Omental fat pad (tissue), 4 donors: ENCODE data around the gene FLII. TPM values are rescaled to one million over a fixed set of nuclear protein-coding genes. Genes with fewer than 3 reads are reported as not detected.

Experiments
- total RNA-seq, 4 donors: library from RNA; depleted of rRNA; stranded (reverse); fragments of >200 nt; gene quantifications; one replicate each; pipeline ENCODE4 v1.1.0, GENCODE V29; 2016

The FLII gene
- total RNA-seq, 4 donors from 2014 or later = 198 to 328 (median 324) TPM

Other genes starting within 250 kb of the FLII start
- gene ATPAF2, start 219.6 kb downstream of the FLII start, total RNA-seq = 10 to 100 TPM in 2 of 4 donors, 1 to 10 TPM in 2; 9.5 to 18.4 (median 13.1) TPM
- 10 to 100 TPM in 3 of 4 donors, 1 to 10 TPM in 1; 9.8 to 20.2 (median 10.5) TPM for gene GID4, start 219.3 kb downstream of the FLII start, total RNA-seq
- gene DRG2, start 170.8 kb downstream of the FLII start, total RNA-seq = 10 to 100 TPM; 31.6 to 38.1 (median 37.3) TPM
- 1 to 10 TPM in 3 of 4 donors, under 1 TPM in 1; 0.31 to 3.9 (median 2.0) TPM for gene MYO15A, start 150.0 kb downstream of the FLII start, total RNA-seq
- gene ALKBH5, start 74.9 kb downstream of the FLII start, total RNA-seq = 10 to 100 TPM; 77.0 to 80.7 (median 80.3) TPM
- 10 to 100 TPM; 10.2 to 24.0 (median 13.2) TPM for gene LLGL1, start 33.1 kb downstream of the FLII start, total RNA-seq
- gene MIEF2, start 1.9 kb upstream of the FLII start, total RNA-seq = 1 to 10 TPM; 2.9 to 9.5 (median 5.7) TPM
- 10 to 100 TPM; 23.6 to 80.5 (median 47.5) TPM for gene TOP3A, start 56.3 kb upstream of the FLII start, total RNA-seq
- 10 to 100 TPM; 11.4 to 21.4 (median 14.3) TPM for gene SMCR8, start 56.6 kb upstream of the FLII start, total RNA-seq
- gene SHMT1, start 104.8 kb upstream of the FLII start, total RNA-seq = 100 to 1,000 TPM in 2 of 4 donors, 10 to 100 TPM in 2; 59.3 to 108 (median 102) TPM
- gene EVPLL, start 119.0 kb upstream of the FLII start, total RNA-seq = under 1 TPM in 2 of 4 donors, not detected in 2; 0.36 to 0.37 TPM
- not detected for gene LGALS9C, start 218.1 kb upstream of the FLII start, total RNA-seq